Ovary (tissue), 9 donors: ENCODE measurements around the gene USP19. TPM values are rescaled to one million over a fixed set of nuclear protein-coding genes. Genes with fewer than 3 reads are reported as not detected.
A peak's percentile ranks its signal among the peaks of the same experiment; 100 is the strongest.

Experiments
- DNase-seq, 5 donors: peaks; one replicate each; pipeline ENCODE4 v3.0.0-alpha.2; 2019 to 2020
- H3K27ac ChIP-seq, 2 donors: fragments of 200-600 bp; one replicate each; pipeline versions ENCODE4 v1.5.1 to v1.8.0; 2019 to 2022
- H3K27me3 ChIP-seq: fragments of 200-600 bp; one replicate; pipeline ENCODE4 v1.8.0; 2022
- H3K36me3 ChIP-seq: fragments of 200-600 bp; sonication (generic); one replicate; pipeline ENCODE4 v1.5.1; 2019
- H3K4me1 ChIP-seq: one replicate; pipeline ENCODE4 v1.8.1; 2013; ENCODE audit warnings: mild to moderate bottlenecking, moderate library complexity; ENCODE audit not compliant: insufficient read depth
- H3K4me3 ChIP-seq: fragments of 200-600 bp; sonication (generic); one replicate; pipeline ENCODE4 v1.5.1; 2017
- H3K9me3 ChIP-seq, 2 donors: fragments of 200-600 bp in 1 of 2; sonication (generic) in 1 of 2; one replicate each; pipeline versions ENCODE4 v1.5.1 to v1.8.1; 2013 to 2019; ENCODE audit warnings: mild to moderate bottlenecking in 1 of 2, moderate library complexity in 1 of 2
- CTCF ChIP-seq, 3 donors: fragments of 450-650 bp in 2 of 3; fragments of 200-600 bp in 1 of 3; IDR thresholded peaks; one replicate each; pipeline versions ENCODE4 v1.5.1 to v1.8.0; 2016 to 2022; ENCODE audit warnings: antibody characterized with exemption in 3 of 3, mild to moderate bottlenecking in 1 of 3
- EP300 ChIP-seq: sonication (generic); formaldehyde crosslinking; IDR thresholded peaks from one replicate; pipeline ENCODE4 v1.6.1; 2017; ENCODE audit warnings: antibody characterized with exemption
- POLR2A ChIP-seq: fragments of 450-650 bp; IDR thresholded peaks from one replicate; pipeline ENCODE4 v1.6.1; 2017; ENCODE audit warnings: antibody characterized with exemption, mild to moderate bottlenecking, moderate library complexity
- WGBS, 3 donors: extraction: QIAGEN DNeasy Blood & Tissue Kit in 1 of 3; methylation state at CpG; one replicate each; pipeline versions ENCODE4 v1.1.5 to v1.1.7; 2013 to 2017; 5-methylcytosine and 5-hydroxymethylcytosine counted together
- intact Hi-C, 4 donors: fragments of 100-400 bp; cut with DNase I; formaldehyde crosslinking; loops; one replicate each; pipeline versions ENCODE4 v1.11.0 to v1.15.1; 2022 to 2023
- polyA plus RNA-seq, 2 donors: library from polyadenylated mRNA; stranded (reverse); fragments of 200-250 nt in 1 of 2; fragments of 350-450 nt in 1 of 2; fragmentation: Illumina TruSeq in 1 of 2; extraction: RNeasy Lipid Tissue Mini Kit (QIAGEN cat#74804) in 1 of 2; gene quantifications; one replicate each; pipeline ENCODE4 v1.2.3, GENCODE V29; 2013 to 2014
- total RNA-seq, 7 donors: library from RNA; depleted of rRNA in 2 of 7; stranded (reverse); fragments of >200 nt in 2 of 7; fragmentation: NEBNext Ultra II Directional in 3 of 7; extraction: Animal tissue kit (Norgen Biotek cat#: 25700) in 3 of 7; gene quantifications; one replicate each; pipeline versions ENCODE4 v1.1.0 to v1.2.4, GENCODE V29; 2016 to 2023
- donor health status: DM: no; HTN: no; CAD: no; lungs with moderate emphysema.
- donor health status: DM: no; HTN: no; CAD: no.
- donor health status: Bipolar disorder and iron deficiency.
- donor health status: DM: yes; HTN: yes; CAD: no.
- donor health status: DM: no; HTN: no; CAD: no.
- donor health status: DM: yes; HTN: yes; CAD: no.

The USP19 gene
- total and polyA plus RNA-seq, 9 donors = 21.7 to 71.4 (median 50.8) TPM

GRCh38 chr3:49140080-49140479 is 19.5 kb upstream of the USP19 start:
- Histone ChIP-seq H3K9me3 (no peaks in the 10 kb centered on the region), H3K27ac (no peak overlapping the region), H3K4me3 (no peak overlapping the region), H3K4me1 (no peaks in the 10 kb centered on the region), H3K27me3 (no peaks in the 10 kb centered on the region), H3K36me3 (no peaks in the 10 kb centered on the region)
- WGBS, 3 donors = 54 to 56% (median 56%) methylated on average over 3 of the region's 3 CpGs
- TF ChIP-seq EP300 = no peak
- TF ChIP-seq CTCF (IDR thresholded peaks at IDR 0.05) = no peak
- no peak for TF ChIP-seq POLR2A
- no peak for DNase-seq
- intact Hi-C loops = no loop called here

- H3K27ac ChIP-seq = no peak overlapping the region
- intact Hi-C loops = no loop called here
- H3K4me3 ChIP-seq = no peak overlapping the region
- no peaks in the 10 kb centered on the region for H3K9me3 ChIP-seq
- TF ChIP-seq EP300 (no peak), POLR2A (no peak), CTCF (IDR thresholded peaks at IDR 0.05) (no peak)
- H3K27me3 ChIP-seq = no peaks in the 10 kb centered on the region
- H3K36me3 ChIP-seq = no peaks in the 10 kb centered on the region
- WGBS, 3 donors = 80 to 85% (median 84%) methylated on average over 4 of the region's 4 CpGs
- no peak for DNase-seq
- peaks cover 4% of the 10 kb centered on the region for H3K4me1 ChIP-seq
These were observed 14.9 kb upstream of the USP19 start for GRCh38 chr3:49135499-49135898.

- TF ChIP-seq POLR2A = no peak
- TF ChIP-seq EP300 = no peak
- TF ChIP-seq CTCF (IDR thresholded peaks at IDR 0.05) = no peak
- H3K4me3 ChIP-seq = no peak overlapping the region
- peaks cover 4% of the 10 kb centered on the region for H3K4me1 ChIP-seq
- no peaks in the 10 kb centered on the region for H3K27me3 ChIP-seq
- no peaks in the 10 kb centered on the region for H3K9me3 ChIP-seq
- no peak overlapping the region for H3K27ac ChIP-seq
- intact Hi-C loops = no loop called here
- WGBS, 3 donors = 33 to 55% (median 43%) methylated on average over 2 to 3 of the region's 3 CpGs
- DNase-seq = no peak
- H3K36me3 ChIP-seq = no peaks in the 10 kb centered on the region
These were observed 14.0 kb upstream of the USP19 start for GRCh38 chr3:49134471-49135265.

- no peaks in the 10 kb centered on the region for H3K36me3 ChIP-seq
- intact Hi-C loops = no loop called here
- no peaks in the 10 kb centered on the region for H3K27me3 ChIP-seq
- H3K4me3 ChIP-seq = peak overlapping the region; percentile 79
- H3K27ac ChIP-seq = peak overlapping the region; percentile 26 to 81
- TF ChIP-seq POLR2A = peak; percentile 24
- TF ChIP-seq EP300 = no peak
- 0 to 1% (median 0%) methylated on average over 29 to 30 of the region's 30 CpGs for WGBS, 3 donors
- H3K4me1 ChIP-seq = peaks cover 4% of the 10 kb centered on the region
- no peaks in the 10 kb centered on the region for H3K9me3 ChIP-seq
- peak; percentile 83 to 90 (median 86) for DNase-seq
These were observed 12.8 kb upstream of the USP19 start for GRCh38 chr3:49133226-49133951.
